ENCODE data around the gene SRPX.

Gene SRPX

DNA sequence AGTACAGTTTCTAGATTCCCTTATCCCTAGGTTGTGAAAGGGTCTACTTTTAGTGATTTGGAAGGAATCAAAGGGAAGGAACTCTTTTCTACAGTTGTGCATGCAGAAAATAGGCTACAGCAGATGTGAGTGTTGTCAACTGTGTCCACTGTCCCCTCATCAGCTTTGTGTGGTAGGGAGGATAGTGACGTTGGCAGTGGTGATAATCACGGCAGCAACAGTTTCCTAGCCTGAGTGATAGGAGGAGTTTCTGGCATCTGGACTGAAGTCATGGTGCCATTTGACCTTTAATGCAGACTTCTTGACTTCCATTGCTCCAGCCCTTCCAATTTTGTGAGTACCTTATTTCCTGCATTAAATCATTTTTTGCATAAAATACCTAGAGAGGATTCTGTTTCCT lies 39.3 kb downstream of the SRPX start:
- H3K27ac Mint-ChIP-seq: no peak overlapping the region
- H3K27me3 Mint-ChIP-seq (ENCODE audit: low read depth): peaks cover 3% of the 10 kb centered on the region
- no peak for DNase-seq (ENCODE audit: low spot score)
- H3K4me3 Mint-ChIP-seq: no peak overlapping the region
- H3K36me3 Mint-ChIP-seq (ENCODE audit: low read depth): no peaks in the 10 kb centered on the region
- no peaks in the 10 kb centered on the region for H3K4me1 Mint-ChIP-seq (ENCODE audit: low read depth)
- H3K9me3 Mint-ChIP-seq: no peaks in the 10 kb centered on the region

DNA sequence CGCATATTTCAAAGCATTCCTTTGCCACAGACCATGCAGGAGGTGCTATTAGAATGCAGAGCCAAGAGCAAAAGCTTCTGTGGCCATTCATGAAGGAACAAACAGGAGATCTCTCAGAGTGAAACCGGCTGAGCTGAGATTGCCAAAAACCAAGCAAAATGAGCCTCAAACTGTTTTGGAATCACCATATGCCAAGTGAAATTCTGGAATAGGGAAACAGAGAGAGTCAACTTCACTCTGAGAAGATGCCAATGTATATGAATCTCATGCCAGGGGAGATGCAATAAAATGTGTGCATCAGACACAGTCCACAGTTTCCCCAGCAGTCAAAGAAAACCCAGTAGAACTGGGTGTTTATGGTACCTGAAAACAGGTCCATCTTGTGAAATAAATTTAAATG lies 42.3 kb downstream of the SRPX start:
- no peak for DNase-seq (ENCODE audit: low spot score)
- Mint-ChIP-seq H3K4me1 (ENCODE audit: low read depth) (no peaks in the 10 kb centered on the region), H3K27ac (no peak overlapping the region), H3K27me3 (ENCODE audit: low read depth) (no peaks in the 10 kb centered on the region), H3K4me3 (no peak overlapping the region), H3K9me3 (no peaks in the 10 kb centered on the region), H3K36me3 (ENCODE audit: low read depth) (no peaks in the 10 kb centered on the region)

DNA sequence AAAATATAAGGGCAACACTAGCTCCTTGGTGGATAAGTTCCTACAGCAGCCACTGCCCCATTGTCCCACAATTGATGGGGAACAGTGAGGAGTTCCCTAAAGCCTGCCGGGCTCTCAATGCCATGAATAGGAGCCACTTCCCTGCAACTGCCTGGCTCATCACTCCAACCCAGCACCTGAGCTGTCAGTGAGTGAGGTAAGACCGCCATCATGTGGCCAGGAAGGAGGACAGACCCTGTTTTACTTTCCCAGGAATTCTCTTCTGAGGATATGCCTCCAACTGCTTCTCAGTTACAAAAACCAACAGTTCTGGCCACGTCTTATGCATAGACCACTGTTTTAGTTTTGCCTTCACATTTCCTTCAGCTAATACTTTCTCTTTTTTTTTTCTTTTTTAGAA lies 45.5 kb downstream of the SRPX start:
- no peak for DNase-seq (ENCODE audit: low spot score)
- Mint-ChIP-seq H3K27ac (no peak overlapping the region), H3K4me1 (ENCODE audit: low read depth) (no peaks in the 10 kb centered on the region), H3K27me3 (ENCODE audit: low read depth) (no peaks in the 10 kb centered on the region), H3K36me3 (ENCODE audit: low read depth) (no peaks in the 10 kb centered on the region), H3K4me3 (no peak overlapping the region), H3K9me3 (no peaks in the 10 kb centered on the region)

- no peaks in the 10 kb centered on the region for H3K4me1 Mint-ChIP-seq (ENCODE audit: low read depth)
- H3K27me3 Mint-ChIP-seq (ENCODE audit: low read depth): no peaks in the 10 kb centered on the region
- no peaks in the 10 kb centered on the region for H3K36me3 Mint-ChIP-seq (ENCODE audit: low read depth)
- H3K4me3 Mint-ChIP-seq: no peak overlapping the region
- no peaks in the 10 kb centered on the region for H3K9me3 Mint-ChIP-seq
- no peak overlapping the region for H3K27ac Mint-ChIP-seq
- DNase-seq (ENCODE audit: low spot score): no peak
These were observed 48.1 kb downstream of the SRPX start for GRCh38 chrX:38172596-38172995.

- Mint-ChIP-seq H3K4me3 (no peak overlapping the region), H3K27ac (no peak overlapping the region), H3K4me1 (ENCODE audit: low read depth) (no peaks in the 10 kb centered on the region), H3K36me3 (ENCODE audit: low read depth) (no peaks in the 10 kb centered on the region), H3K27me3 (ENCODE audit: low read depth) (no peaks in the 10 kb centered on the region), H3K9me3 (no peaks in the 10 kb centered on the region)
- no peak for DNase-seq (ENCODE audit: low spot score)
These were observed 50.1 kb downstream of the SRPX start for GRCh38 chrX:38170556-38170955.

- Mint-ChIP-seq H3K27ac (no peak overlapping the region), H3K27me3 (ENCODE audit: low read depth) (no peaks in the 10 kb centered on the region), H3K4me1 (ENCODE audit: low read depth) (no peaks in the 10 kb centered on the region), H3K36me3 (ENCODE audit: low read depth) (no peaks in the 10 kb centered on the region), H3K4me3 (no peak overlapping the region), H3K9me3 (no peaks in the 10 kb centered on the region)
- DNase-seq (ENCODE audit: low spot score): no peak
These were observed 54.1 kb downstream of the SRPX start for GRCh38 chrX:38166478-38167083.

DNA sequence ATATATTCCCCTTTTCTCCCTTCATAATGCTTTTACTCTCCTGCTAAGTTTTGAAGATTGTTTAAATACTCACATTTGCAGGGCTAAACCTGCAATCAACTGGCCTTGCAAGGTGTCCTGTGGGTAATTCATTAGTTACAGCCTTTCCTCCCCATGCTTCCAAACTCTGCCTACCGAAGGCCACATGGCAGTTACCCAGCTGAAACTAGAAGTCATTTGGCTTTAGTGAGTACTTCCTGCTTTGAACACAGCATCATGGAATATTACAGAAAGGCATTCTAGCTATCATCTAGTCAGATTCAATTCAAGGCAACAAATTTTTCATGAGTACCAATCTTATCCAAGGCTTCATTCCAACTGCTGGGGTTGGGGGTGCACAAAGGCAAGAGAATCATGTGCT lies 55.6 kb downstream of the SRPX start:
- no peaks in the 10 kb centered on the region for H3K27me3 Mint-ChIP-seq (ENCODE audit: low read depth)
- H3K36me3 Mint-ChIP-seq (ENCODE audit: low read depth): no peaks in the 10 kb centered on the region
- no peaks in the 10 kb centered on the region for H3K9me3 Mint-ChIP-seq

GRCh38 chrX:38163193-38163592 lies 57.5 kb downstream of the SRPX start:
- Mint-ChIP-seq H3K27me3 (ENCODE audit: low read depth) (no peaks in the 10 kb centered on the region), H3K27ac (no peak overlapping the region), H3K4me1 (ENCODE audit: low read depth) (no peaks in the 10 kb centered on the region), H3K9me3 (no peaks in the 10 kb centered on the region), H3K4me3 (no peak overlapping the region), H3K36me3 (ENCODE audit: low read depth) (no peaks in the 10 kb centered on the region)
- no peak for DNase-seq (ENCODE audit: low spot score)

More for the DNA sequence above, 55.6 kb downstream of the SRPX start:
- DNase-seq (ENCODE audit: low spot score): no peak
- Mint-ChIP-seq H3K27ac (no peak overlapping the region), H3K4me1 (ENCODE audit: low read depth) (no peaks in the 10 kb centered on the region), H3K4me3 (no peak overlapping the region)

GRCh38 chrX:38156838-38157237 lies 63.8 kb downstream of the SRPX start:
- H3K27ac Mint-ChIP-seq: no peak overlapping the region
- H3K4me1 Mint-ChIP-seq (ENCODE audit: low read depth): no peaks in the 10 kb centered on the region
- DNase-seq (ENCODE audit: low spot score): no peak
- no peaks in the 10 kb centered on the region for H3K36me3 Mint-ChIP-seq (ENCODE audit: low read depth)
- H3K9me3 Mint-ChIP-seq: no peaks in the 10 kb centered on the region
- no peak overlapping the region for H3K4me3 Mint-ChIP-seq
- H3K27me3 Mint-ChIP-seq (ENCODE audit: low read depth): no peaks in the 10 kb centered on the region

DNA sequence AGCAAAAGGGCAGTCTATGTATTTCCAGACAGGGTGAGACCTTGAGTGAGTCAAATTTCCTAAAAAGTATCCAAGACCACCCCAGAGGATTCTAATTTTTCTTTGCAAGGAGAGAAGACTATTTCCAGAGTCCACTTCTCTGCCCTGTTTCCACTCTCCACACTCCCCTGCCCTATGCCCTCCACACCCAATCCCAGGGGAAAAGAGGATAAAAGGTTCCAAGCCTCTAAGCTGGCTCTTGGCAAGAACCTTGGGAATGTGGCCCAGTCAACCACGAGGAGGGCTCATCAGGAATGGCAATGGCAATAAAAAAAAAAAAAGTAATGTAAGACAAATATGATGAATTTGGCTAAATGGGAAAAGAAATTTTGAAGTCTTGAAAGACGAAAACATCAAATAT lies 65.9 kb downstream of the SRPX start:
- H3K27me3 Mint-ChIP-seq (ENCODE audit: low read depth): no peaks in the 10 kb centered on the region
- H3K27ac Mint-ChIP-seq: no peak overlapping the region
- no peaks in the 10 kb centered on the region for H3K36me3 Mint-ChIP-seq (ENCODE audit: low read depth)
- no peak for DNase-seq (ENCODE audit: low spot score)
- H3K9me3 Mint-ChIP-seq: no peaks in the 10 kb centered on the region
- H3K4me3 Mint-ChIP-seq: no peak overlapping the region
- no peaks in the 10 kb centered on the region for H3K4me1 Mint-ChIP-seq (ENCODE audit: low read depth)

- no peaks in the 10 kb centered on the region for H3K36me3 Mint-ChIP-seq (ENCODE audit: low read depth)
- H3K27ac Mint-ChIP-seq: no peak overlapping the region
These were observed 66.3 kb downstream of the SRPX start for GRCh38 chrX:38154340-38154739.

DNA sequence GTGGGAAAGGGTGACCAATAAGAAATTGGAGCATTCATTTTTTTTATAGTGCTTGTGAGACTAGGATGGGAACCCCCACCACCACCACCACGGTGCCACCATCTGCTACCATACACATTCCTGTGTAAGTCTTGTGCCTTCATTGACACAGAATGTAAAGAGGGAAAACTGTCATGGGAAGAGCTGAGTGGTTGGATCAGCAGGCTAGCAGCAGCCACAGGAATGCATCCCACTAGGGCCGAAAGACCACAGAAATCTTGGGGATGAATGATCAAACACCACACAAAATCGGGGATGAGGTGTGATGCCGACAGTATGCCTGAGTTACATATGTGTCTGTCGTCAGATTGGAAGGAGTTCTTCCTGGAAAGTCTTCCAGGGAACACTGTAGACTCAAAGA lies 69.2 kb downstream of the SRPX start:
- no peaks in the 10 kb centered on the region for H3K27me3 Mint-ChIP-seq (ENCODE audit: low read depth)
- H3K4me1 Mint-ChIP-seq (ENCODE audit: low read depth): no peaks in the 10 kb centered on the region
- H3K27ac Mint-ChIP-seq: no peak overlapping the region
- H3K4me3 Mint-ChIP-seq: no peak overlapping the region
- H3K9me3 Mint-ChIP-seq: no peaks in the 10 kb centered on the region
- no peaks in the 10 kb centered on the region for H3K36me3 Mint-ChIP-seq (ENCODE audit: low read depth)
- no peak for DNase-seq (ENCODE audit: low spot score)

More at GRCh38 chrX:38154340-38154739, 66.3 kb downstream of the SRPX start:
- no peaks in the 10 kb centered on the region for H3K27me3 Mint-ChIP-seq (ENCODE audit: low read depth)
- no peaks in the 10 kb centered on the region for H3K9me3 Mint-ChIP-seq
- no peaks in the 10 kb centered on the region for H3K4me1 Mint-ChIP-seq (ENCODE audit: low read depth)
- no peak overlapping the region for H3K4me3 Mint-ChIP-seq
- no peak for DNase-seq (ENCODE audit: low spot score)

DNA sequence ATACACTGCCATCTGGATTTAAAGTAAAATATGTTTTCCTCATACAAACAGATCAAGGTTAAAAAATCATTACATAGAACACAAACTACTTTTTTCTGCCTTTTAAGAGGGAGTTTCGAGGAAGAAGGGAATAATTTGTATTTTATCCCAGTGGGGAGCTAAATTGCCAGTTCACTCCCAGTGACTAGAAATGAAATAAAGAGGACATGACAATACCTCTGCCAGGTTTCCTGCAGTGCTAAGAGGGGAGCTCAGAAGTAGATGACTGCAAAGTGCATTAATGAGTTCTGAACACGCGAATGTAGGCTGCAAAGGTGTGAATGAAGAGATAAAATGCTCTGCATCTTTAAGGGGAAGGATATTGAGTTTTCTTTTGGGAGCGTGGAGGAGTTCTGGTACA lies 69.7 kb downstream of the SRPX start:
- Mint-ChIP-seq H3K27me3 (ENCODE audit: low read depth) (no peaks in the 10 kb centered on the region), H3K4me1 (ENCODE audit: low read depth) (no peaks in the 10 kb centered on the region)

GRCh38 chrX:38149016-38149415 lies 71.7 kb downstream of the SRPX start:
- no peaks in the 10 kb centered on the region for H3K4me1 Mint-ChIP-seq (ENCODE audit: low read depth)
- no peaks in the 10 kb centered on the region for H3K9me3 Mint-ChIP-seq
- no peak overlapping the region for H3K27ac Mint-ChIP-seq
- no peak for DNase-seq (ENCODE audit: low spot score)
- no peaks in the 10 kb centered on the region for H3K27me3 Mint-ChIP-seq (ENCODE audit: low read depth)
- no peaks in the 10 kb centered on the region for H3K36me3 Mint-ChIP-seq (ENCODE audit: low read depth)
- H3K4me3 Mint-ChIP-seq: no peak overlapping the region

More for the DNA sequence above, 69.7 kb downstream of the SRPX start:
- Mint-ChIP-seq H3K27ac (no peak overlapping the region), H3K4me3 (no peak overlapping the region), H3K9me3 (no peaks in the 10 kb centered on the region), H3K36me3 (ENCODE audit: low read depth) (no peaks in the 10 kb centered on the region)
- no peak for DNase-seq (ENCODE audit: low spot score)

GRCh38 chrX:38142610-38143009 lies 78.1 kb downstream of the SRPX start:
- Mint-ChIP-seq H3K9me3 (no peaks in the 10 kb centered on the region), H3K36me3 (ENCODE audit: low read depth) (no peaks in the 10 kb centered on the region), H3K27ac (no peak overlapping the region), H3K4me3 (no peak overlapping the region), H3K27me3 (ENCODE audit: low read depth) (peaks cover 2% of the 10 kb centered on the region), H3K4me1 (ENCODE audit: low read depth) (no peaks in the 10 kb centered on the region)
- DNase-seq (ENCODE audit: low spot score): no peak
